GM19438 (cell line): ENCODE measurements around the gene TRIM9.

ENCODE experiments used
- ATAC-seq: cut with Tn5 transposase; IDR thresholded peaks from one replicate; pipeline ENCODE4 v1.9.1; 2021; ENCODE audit warnings: low read depth; ENCODE audit not compliant: unreplicated experiment

TRIM9 gene

GRCh38 chr14:51093371-51094281 is 1.3 kb downstream of the TRIM9 start:
- no peak for ATAC-seq

- no peak for ATAC-seq
Measured at GRCh38 chr14:51092965-51093364, 1.9 kb downstream of the TRIM9 start.

GRCh38 chr14:51089278-51089677 is 5.6 kb downstream of the TRIM9 start:
- ATAC-seq: no peak

GRCh38 chr14:51087031-51087441 is 7.9 kb downstream of the TRIM9 start:
- no peak for ATAC-seq

GRCh38 chr14:51086044-51086443 is 8.9 kb downstream of the TRIM9 start:
- ATAC-seq: no peak

- no peak for ATAC-seq
Measured at GRCh38 chr14:51084962-51085361, 9.9 kb downstream of the TRIM9 start.

- no peak for ATAC-seq
Measured at GRCh38 chr14:51084507-51084906, 10.4 kb downstream of the TRIM9 start.

- ATAC-seq: no peak
Measured at GRCh38 chr14:51082349-51082748, 12.6 kb downstream of the TRIM9 start.

- ATAC-seq: no peak
Measured at GRCh38 chr14:51081712-51082111, 13.2 kb downstream of the TRIM9 start.

- ATAC-seq: no peak
Measured at GRCh38 chr14:51081209-51081608, 13.7 kb downstream of the TRIM9 start.

- ATAC-seq: no peak
Measured at GRCh38 chr14:51080645-51081044, 14.3 kb downstream of the TRIM9 start.

- ATAC-seq: no peak
Measured at GRCh38 chr14:51079489-51079888, 15.4 kb downstream of the TRIM9 start.

GRCh38 chr14:51079085-51079484 is 15.8 kb downstream of the TRIM9 start:
- no peak for ATAC-seq

- ATAC-seq: no peak
Measured at GRCh38 chr14:51074701-51075385, 20.1 kb downstream of the TRIM9 start.

GRCh38 chr14:51073731-51074130 is 21.2 kb downstream of the TRIM9 start:
- no peak for ATAC-seq

GRCh38 chr14:51072976-51073375 is 21.9 kb downstream of the TRIM9 start:
- no peak for ATAC-seq

GRCh38 chr14:51071857-51072256 is 23.0 kb downstream of the TRIM9 start:
- ATAC-seq: no peak

- no peak for ATAC-seq
Measured at GRCh38 chr14:51070726-51071125, 24.2 kb downstream of the TRIM9 start.

GRCh38 chr14:51069055-51069454 is 25.9 kb downstream of the TRIM9 start:
- no peak for ATAC-seq

GRCh38 chr14:51068268-51068667 is 26.6 kb downstream of the TRIM9 start:
- ATAC-seq: no peak

- no peak for ATAC-seq
Measured at GRCh38 chr14:51067295-51067694, 27.6 kb downstream of the TRIM9 start.

GRCh38 chr14:51066576-51066975 is 28.3 kb downstream of the TRIM9 start:
- no peak for ATAC-seq
